Naive thymus-derived CD4-positive, alpha-beta T cell (primary cell): ENCODE data around the gene C17orf50. TPM values are rescaled to one million over a fixed set of nuclear protein-coding genes. Genes with fewer than 3 reads are reported as not detected.

Source experiments
- ATAC-seq: fragments of 150-1000 bp; cut with Tn5 transposase; 2 replicates; pipeline ENCODE4 v1.10.0; 2021; ENCODE audit warnings: mild to moderate bottlenecking, moderate library complexity
- CTCF ChIA-PET: fragments of 350-600 bp; sonication (Branson Sonifier 250); formaldehyde crosslinking; loops from one replicate; lab custom pipeline; 2021; ENCODE audit warnings: antibody characterized with exemption; lab: Charles Lee
- POLR2A ChIA-PET: fragments of 350-600 bp; sonication (Branson Sonifier 250); formaldehyde crosslinking; loops from one replicate; lab custom pipeline; 2021; ENCODE audit warnings: antibody characterized with exemption, inconsistent platforms; lab: Charles Lee
- DNase-seq, 9 donors: peaks; one replicate each; pipeline versions ENCODE4 v3.0.0 to v3.0.0-alpha.2; 2020 to 2022; ENCODE audit warnings: mixed read lengths in 1 of 9
- H3K27ac ChIP-seq: one replicate; pipeline ENCODE4 v1.7.0; 2013; ENCODE audit warnings: mild to moderate bottlenecking, low read depth, low read length, moderate library complexity
- H3K27me3 ChIP-seq, 2 donors: one replicate each; pipeline ENCODE4 v1.7.0; 2013; ENCODE audit warnings: low read length in 2 of 2, mild to moderate bottlenecking in 2 of 2, moderate library complexity in 2 of 2; ENCODE audit not compliant: control insufficient read depth in 2 of 2, insufficient read depth in 2 of 2
- H3K36me3 ChIP-seq, 3 experiments: 1 replicate in 2 of 3; 2 replicates in 1 of 3; pipeline ENCODE4 v1.7.0; 2013; ENCODE audit warnings: low read length in 3 of 3, mild to moderate bottlenecking in 3 of 3, moderate library complexity in 1 of 3; ENCODE audit not compliant: insufficient read depth in 3 of 3, control insufficient read depth in 2 of 3
- H3K4me1 ChIP-seq, 2 donors: one replicate each; pipeline ENCODE4 v1.7.0; 2013; ENCODE audit warnings: low read length in 2 of 2, mild to moderate bottlenecking in 2 of 2, moderate library complexity in 1 of 2; ENCODE audit not compliant: control insufficient read depth in 2 of 2, insufficient read depth in 2 of 2
- H3K4me3 ChIP-seq: 2 replicates; pipeline ENCODE4 v1.7.0; 2013; ENCODE audit warnings: mild to moderate bottlenecking, low read length
- H3K9me3 ChIP-seq, 3 experiments: 1 replicate in 2 of 3; 2 replicates in 1 of 3; pipeline ENCODE4 v1.7.0; 2013; ENCODE audit warnings: low read length in 3 of 3; ENCODE audit not compliant: control insufficient read depth in 2 of 3
- H3K27ac Mint-ChIP-seq, 9 donors: one replicate each; pipeline ENCODE4 v1.8.0; 2020 to 2022; ENCODE audit warnings: mixed read lengths in 9 of 9, mild to moderate bottlenecking in 8 of 9, moderate library complexity in 5 of 9, inconsistent platforms in 2 of 9
- H3K27me3 Mint-ChIP-seq, 5 donors: one replicate each; pipeline ENCODE4 v1.8.0; 2021 to 2022; ENCODE audit warnings: mixed read lengths in 5 of 5, mild to moderate bottlenecking in 1 of 5
- H3K36me3 Mint-ChIP-seq, 5 donors: one replicate each; pipeline ENCODE4 v1.8.0; 2020 to 2022; ENCODE audit warnings: mixed read lengths in 5 of 5, mild to moderate bottlenecking in 3 of 5, inconsistent platforms in 1 of 5
- H3K4me1 Mint-ChIP-seq, 7 donors: one replicate each; pipeline ENCODE4 v1.8.0; 2020 to 2022; ENCODE audit warnings: mixed read lengths in 7 of 7, mild to moderate bottlenecking in 3 of 7, inconsistent platforms in 1 of 7
- H3K4me3 Mint-ChIP-seq, 10 donors: one replicate each; pipeline ENCODE4 v1.8.0; 2020 to 2022; ENCODE audit warnings: mild to moderate bottlenecking in 10 of 10, mixed read lengths in 10 of 10, moderate library complexity in 6 of 10, inconsistent platforms in 2 of 10
- H3K9me3 Mint-ChIP-seq, 11 donors: one replicate each; pipeline ENCODE4 v1.8.0; 2020 to 2022; ENCODE audit warnings: mixed read lengths in 11 of 11, mild to moderate bottlenecking in 4 of 11, inconsistent platforms in 1 of 11, moderate library complexity in 1 of 11
- intact Hi-C, 2 donors: fragments of 100-400 bp; cut with micrococcal nuclease; formaldehyde crosslinking; loops; one replicate each; pipeline ENCODE4 v1.15.1; 2023
- polyA plus RNA-seq, 2 donors: library from polyadenylated mRNA; unstranded; fragments of 300-500 nt; fragmentation: Illumina TruSeq; gene quantifications; one replicate each; pipeline ENCODE4 v1.2.3, GENCODE V29; 2021
- total RNA-seq, 6 experiments: library from RNA in 5 of 6; stranded (reverse) in 5 of 6; gene quantifications; 1 replicate in 5 of 6; 2 replicates in 1 of 6; pipeline ENCODE4 v1.2.3 and lab custom pipeline; 2021 to 2026

C17orf50 gene
- total and polyA plus RNA-seq, 7 experiments from 2014 or later: 0.27 TPM; not detected in 6

- Histone ChIP-seq H3K27me3 (peaks cover 0 to 10% of the 10 kb centered on the region in 2 donors), H3K4me3 (no peak overlapping the region), H3K36me3 (no peaks in the 10 kb centered on the region), H3K4me1 (no peaks in the 10 kb centered on the region), H3K9me3 (no peaks in the 10 kb centered on the region), H3K27ac (no peak overlapping the region)
- Mint-ChIP-seq H3K4me3 (no peak overlapping the region), H3K36me3 (no peaks in the 10 kb centered on the region), H3K4me1 (peaks cover 0 to 21% (median 3%) of the 10 kb centered on the region in 7 donors), H3K27ac (no peak overlapping the region), H3K27me3 (peaks cover 35 to 50% (median 42%) of the 10 kb centered on the region in 5 donors), H3K9me3 (peaks cover 0 to 1% (median 0%) of the 10 kb centered on the region in 11 donors)
- ATAC-seq: peak; percentile 93
- intact Hi-C loops: loop anchor here (1.0 to 10.0 kb wide), 12 partner anchors 34 to 1327 kb away; partner anchors contain the start of genes NLE1 (in 1 of the 2), RAD51D (in 1 of the 2) and UNC45B (in 1 of the 2)
- CTCF ChIA-PET: interaction anchor here (0.5 to 7.3 kb wide), 26 partner anchors 9 to 1593 kb away, joined by 3 to 93 read pairs (median 4); partner anchors contain the start of genes PEX12, RAD51D, RASL10B and TAF15
- POLR2A ChIA-PET: interaction anchor here (0.5 to 1.4 kb wide), 2 partner anchors 61 to 486 kb away, joined by 3 read pairs; partner anchors contain the start of gene TAF15
- DNase-seq: peak; percentile 61 to 83 (median 75)
Observed at GRCh38 chr17:35747540-35748017, 13.1 kb upstream of the C17orf50 start.

GRCh38 chr17:35748341-35748841 lies 12.3 kb upstream of the C17orf50 start:
- DNase-seq: no peak
- no peak overlapping the region for H3K4me3 Mint-ChIP-seq
- H3K9me3 ChIP-seq: no peaks in the 10 kb centered on the region
- H3K9me3 Mint-ChIP-seq: peaks cover 0 to 1% (median 0%) of the 10 kb centered on the region in 11 donors
- ChIA-PET CTCF (interaction anchor here (1.0 to 7.3 kb wide), 6 partner anchors 9 to 192 kb away, joined by 3 to 93 read pairs (median 5); no protein-coding TSS in a partner anchor), POLR2A (no interaction called here)
- H3K36me3 ChIP-seq: no peaks in the 10 kb centered on the region
- H3K4me3 ChIP-seq: no peak overlapping the region
- H3K27me3 Mint-ChIP-seq: peaks cover 34 to 51% (median 42%) of the 10 kb centered on the region in 5 donors
- H3K27me3 ChIP-seq: peaks cover 0 to 10% of the 10 kb centered on the region in 2 donors
- H3K4me1 Mint-ChIP-seq: peaks cover 0 to 21% (median 3%) of the 10 kb centered on the region in 7 donors
- no peak overlapping the region for H3K27ac ChIP-seq
- no peak for ATAC-seq
- no peak overlapping the region for H3K27ac Mint-ChIP-seq
- intact Hi-C loops: loop anchor here (5.0 to 10.0 kb wide), 3 partner anchors 204 to 631 kb away; partner anchors contain the start of genes NLE1 (in 1 of the 2), RAD51D (in 1 of the 2) and UNC45B (in 1 of the 2)
- H3K4me1 ChIP-seq: no peaks in the 10 kb centered on the region
- H3K36me3 Mint-ChIP-seq: no peaks in the 10 kb centered on the region

- Histone ChIP-seq H3K27me3 (peaks cover 0 to 10% of the 10 kb centered on the region in 2 donors), H3K27ac (no peak overlapping the region), H3K9me3 (no peaks in the 10 kb centered on the region), H3K4me1 (no peaks in the 10 kb centered on the region), H3K36me3 (no peaks in the 10 kb centered on the region), H3K4me3 (no peak overlapping the region)
- DNase-seq: no peak
- no peaks in the 10 kb centered on the region for H3K36me3 Mint-ChIP-seq
- peaks cover 0 to 21% (median 3%) of the 10 kb centered on the region in 7 donors for H3K4me1 Mint-ChIP-seq
- no peak overlapping the region for H3K4me3 Mint-ChIP-seq
- CTCF ChIA-PET: interaction anchor here (1.3 to 7.3 kb wide), 2 partner anchors 13 to 135 kb away, joined by 7 to 93 read pairs; no protein-coding TSS in a partner anchor
- intact Hi-C loops: loop anchor here (5.0 to 10.0 kb wide), 3 partner anchors 204 to 632 kb away; partner anchors contain the start of genes NLE1 (in 1 of the 2), RAD51D (in 1 of the 2) and UNC45B (in 1 of the 2)
- no peak overlapping the region for H3K27ac Mint-ChIP-seq
- ATAC-seq: no peak
- POLR2A ChIA-PET: interaction anchor here (0.8 to 1.3 kb wide), 2 partner anchors 60 to 62 kb away, joined by 4 to 6 read pairs; partner anchors contain the start of gene TAF15
- H3K9me3 Mint-ChIP-seq: peaks cover 0 to 1% (median 0%) of the 10 kb centered on the region in 11 donors
- H3K27me3 Mint-ChIP-seq: peaks cover 29 to 47% (median 38%) of the 10 kb centered on the region in 5 donors
Observed at GRCh38 chr17:35748979-35749378, 11.7 kb upstream of the C17orf50 start.

- Mint-ChIP-seq H3K27ac (peak overlapping the region in 1 of 9 donors; percentile 17), H3K4me1 (peaks cover 0 to 21% (median 3%) of the 10 kb centered on the region in 7 donors), H3K27me3 (peaks cover 29 to 47% (median 36%) of the 10 kb centered on the region in 5 donors), H3K36me3 (no peaks in the 10 kb centered on the region), H3K4me3 (peak overlapping the region in 3 of 10 donors; percentile 9 to 47 (median 13)), H3K9me3 (peaks cover 0 to 1% (median 0%) of the 10 kb centered on the region in 11 donors)
- no peaks in the 10 kb centered on the region for H3K36me3 ChIP-seq
- intact Hi-C loops: loop anchor here (5.0 to 10.0 kb wide), 3 partner anchors 205 to 632 kb away; partner anchors contain the start of genes NLE1 (in 1 of the 2), RAD51D (in 1 of the 2) and UNC45B (in 1 of the 2)
- CTCF ChIA-PET: interaction anchor here (1.3 to 7.3 kb wide), 2 partner anchors 14 to 136 kb away, joined by 7 to 93 read pairs; no protein-coding TSS in a partner anchor
- H3K27me3 ChIP-seq: peaks cover 0 to 10% of the 10 kb centered on the region in 2 donors
- DNase-seq (no peak), ATAC-seq (no peak)
- H3K4me1 ChIP-seq: no peaks in the 10 kb centered on the region
- no peaks in the 10 kb centered on the region for H3K9me3 ChIP-seq
- POLR2A ChIA-PET: interaction anchor here (0.8 to 1.3 kb wide), 2 partner anchors 59 to 62 kb away, joined by 4 to 6 read pairs; partner anchors contain the start of gene TAF15
- no peak overlapping the region for H3K27ac ChIP-seq
- no peak overlapping the region for H3K4me3 ChIP-seq
Observed at GRCh38 chr17:35749560-35750412, 10.9 kb upstream of the C17orf50 start.

GRCh38 chr17:35750526-35751395 lies 9.9 kb upstream of the C17orf50 start:
- DNase-seq (no peak), ATAC-seq (no peak)
- no peak overlapping the region for H3K27ac ChIP-seq
- peaks cover 0 to 1% (median 0%) of the 10 kb centered on the region in 11 donors for H3K9me3 Mint-ChIP-seq
- CTCF ChIA-PET: no interaction called here
- H3K4me1 ChIP-seq: no peaks in the 10 kb centered on the region
- peaks cover 29 to 47% (median 36%) of the 10 kb centered on the region in 5 donors for H3K27me3 Mint-ChIP-seq
- no peak overlapping the region for H3K27ac Mint-ChIP-seq
- no peaks in the 10 kb centered on the region for H3K36me3 Mint-ChIP-seq
- H3K4me3 Mint-ChIP-seq: peak overlapping the region in 1 of 10 donors; percentile 13
- H3K27me3 ChIP-seq: peaks cover 0 to 10% of the 10 kb centered on the region in 2 donors
- POLR2A ChIA-PET: no interaction called here
- intact Hi-C loops: no loop called here
- H3K4me3 ChIP-seq: no peak overlapping the region
- H3K36me3 ChIP-seq: no peaks in the 10 kb centered on the region
- H3K4me1 Mint-ChIP-seq: peaks cover 0 to 21% (median 3%) of the 10 kb centered on the region in 7 donors
- no peaks in the 10 kb centered on the region for H3K9me3 ChIP-seq
